GM21737 (cell line): ENCODE results near the gene PLEKHH1.

Source experiments
- ATAC-seq: cut with Tn5 transposase; IDR thresholded peaks from one replicate; pipeline ENCODE4 v1.9.1; 2021; ENCODE audit warnings: mild to moderate bottlenecking, moderate library complexity; ENCODE audit not compliant: unreplicated experiment

The PLEKHH1 gene

DNA sequence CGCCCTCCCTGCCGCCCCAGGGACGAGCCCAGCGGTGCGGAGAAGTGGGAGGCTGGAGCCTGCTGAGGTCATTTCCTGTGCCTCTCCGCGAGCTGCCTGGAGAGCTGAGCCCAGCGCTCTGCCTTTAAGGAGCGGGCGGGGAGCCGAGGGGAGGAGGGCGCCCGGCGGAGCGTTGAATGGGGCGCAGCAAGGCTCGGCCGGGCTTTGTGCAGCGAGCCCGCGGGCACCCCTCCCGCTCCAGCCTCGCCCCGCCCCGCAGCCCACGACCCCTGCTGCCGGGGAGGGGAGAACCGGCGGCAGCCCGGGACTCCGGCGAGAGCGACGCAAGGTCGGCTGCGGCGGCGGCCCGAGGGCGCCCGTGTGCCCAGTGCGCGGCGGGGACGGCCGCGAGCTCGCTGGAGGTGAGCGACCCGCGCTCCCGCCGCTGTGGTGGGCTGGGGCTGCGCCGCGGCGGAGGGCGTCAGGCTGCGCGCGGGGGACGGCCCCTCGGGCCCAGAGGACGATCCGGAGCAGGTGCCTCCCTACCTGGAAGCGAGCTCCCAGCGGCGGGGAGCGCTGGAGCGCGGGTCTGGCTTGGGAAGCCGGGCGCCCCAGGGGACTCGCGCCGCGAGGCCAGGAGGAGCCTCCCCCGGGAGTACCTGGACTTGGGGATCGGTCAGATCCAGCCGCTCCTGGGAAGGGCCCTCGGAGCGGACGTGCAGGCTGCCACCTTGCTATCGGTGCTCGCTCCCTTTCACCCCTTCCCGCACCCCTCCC lies at the start of gene PLEKHH1:
TSS of gene PLEKHH1 (plus strand) at position 293 of the 756 bp plus-strand sequence. CDS start 8,578 bp downstream, outside the sequence.
- peak; percentile 78 for ATAC-seq

DNA sequence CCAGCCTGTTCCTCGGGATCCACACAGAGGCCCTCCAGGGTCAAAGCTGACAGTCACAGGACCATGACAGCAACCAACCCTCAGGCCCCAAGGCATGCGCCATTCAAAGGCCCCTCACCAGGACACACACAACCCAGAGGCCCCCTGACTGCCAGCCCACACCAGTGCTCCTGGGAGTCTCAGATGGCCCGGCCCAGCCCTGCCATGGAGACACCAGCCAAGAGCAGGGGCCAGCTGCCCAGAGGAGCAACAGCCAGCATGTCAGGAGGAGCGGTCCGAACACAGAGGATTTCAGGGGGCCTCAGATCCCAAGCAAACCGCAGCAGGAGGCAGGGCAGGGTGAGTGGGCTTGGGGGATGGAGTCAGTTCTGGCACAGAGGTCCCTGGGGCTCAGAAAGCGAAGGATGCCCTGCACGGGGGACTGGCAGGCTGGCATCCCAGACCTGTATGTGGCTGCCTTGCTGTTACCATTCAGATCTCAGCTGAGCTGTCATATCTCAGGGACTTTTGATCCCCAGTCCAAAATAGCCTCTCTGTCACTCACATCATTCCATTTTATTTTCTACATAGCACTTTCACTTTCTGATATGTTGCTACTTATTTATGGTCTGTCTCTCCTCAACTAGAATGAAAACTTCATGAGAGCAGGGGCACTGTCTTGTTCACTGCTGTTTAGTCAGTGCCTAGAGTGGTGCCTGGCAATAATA lies 49.4 kb upstream of the PLEKHH1 start:
- ATAC-seq = no peak

DNA sequence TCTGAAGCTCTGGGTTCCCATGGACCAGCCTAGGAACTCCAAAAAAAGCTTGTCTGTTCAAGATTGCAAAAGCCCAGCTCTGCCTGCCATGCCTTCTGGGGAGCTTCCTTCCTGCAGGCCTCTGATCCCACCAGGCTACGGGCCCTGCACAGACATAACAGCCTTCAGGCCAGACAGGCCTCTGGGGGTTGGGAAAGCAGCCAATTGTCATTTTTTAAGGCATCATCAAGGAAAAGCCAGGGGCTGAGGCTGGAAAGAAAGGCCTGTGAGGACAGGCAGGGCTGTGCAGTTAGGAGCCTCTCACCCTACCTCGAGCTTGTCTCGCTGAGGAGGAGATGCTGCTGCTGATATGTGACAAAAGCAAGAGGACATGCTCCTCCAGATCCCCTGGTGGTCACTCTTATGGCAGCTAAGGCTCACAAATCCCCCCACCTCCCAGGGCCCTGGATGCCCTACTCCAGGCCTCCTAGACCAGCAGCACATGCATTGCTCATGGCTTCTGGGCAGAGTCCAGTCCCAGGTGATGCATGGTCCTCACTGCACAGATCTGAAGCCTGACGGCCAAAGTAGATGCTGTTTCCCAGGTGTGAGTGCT lies 47.5 kb upstream of the PLEKHH1 start:
- no peak for ATAC-seq

GRCh38 chr14:67486890-67487289 lies 46.2 kb upstream of the PLEKHH1 start:
- ATAC-seq = no peak

- no peak for ATAC-seq
These were observed 45.8 kb upstream of the PLEKHH1 start for GRCh38 chr14:67487332-67487731.

- ATAC-seq = peak; percentile 88
These were observed 44.9 kb upstream of the PLEKHH1 start, which contains the start of gene TMEM229B for GRCh38 chr14:67487937-67488893. Gene TMEM229B (minus strand): TSS chr14:67488721. CDS start chr14:67473923, 14,798 bp downstream.

- no peak for ATAC-seq
These were observed 42.9 kb upstream of the PLEKHH1 start for GRCh38 chr14:67490196-67490595.

GRCh38 chr14:67491285-67491684 lies 41.8 kb upstream of the PLEKHH1 start:
- ATAC-seq = no peak

DNA sequence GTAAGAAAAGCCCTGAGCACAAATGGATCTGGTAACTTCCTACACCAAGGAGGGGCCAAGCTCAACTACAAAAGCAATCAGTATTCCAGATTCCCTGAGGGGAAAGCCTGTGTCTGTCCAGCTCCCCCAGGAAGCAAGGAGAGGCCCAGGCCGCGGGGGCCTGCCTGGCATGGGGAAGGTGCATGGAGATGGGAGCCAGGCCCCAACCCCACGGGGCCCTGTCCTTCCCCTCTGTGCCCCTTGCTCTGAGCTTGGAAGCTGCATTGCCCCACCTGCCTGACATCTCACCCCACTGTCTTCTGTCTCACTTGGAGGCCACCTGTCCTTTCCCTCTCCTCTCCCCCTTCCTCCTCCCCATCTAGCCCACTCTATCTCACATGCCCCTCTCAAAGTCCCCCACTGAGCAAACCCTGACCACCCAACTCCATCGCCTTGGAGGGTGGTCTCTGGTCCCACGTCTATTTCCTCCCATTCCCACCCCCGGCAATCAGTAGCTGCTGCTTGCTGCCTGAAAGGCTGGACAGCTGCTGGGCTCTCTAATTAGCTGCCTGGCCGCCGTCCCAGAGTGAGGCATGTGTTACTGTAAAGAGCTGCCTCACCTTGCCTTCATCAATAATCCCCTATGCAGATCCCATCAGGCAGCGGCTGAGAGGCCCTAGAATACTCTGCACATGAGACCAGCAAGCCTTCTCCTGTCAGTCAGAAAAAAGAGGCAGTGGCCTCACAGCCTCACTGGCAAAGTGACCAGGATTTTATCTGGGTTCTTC lies 41.2 kb upstream of the PLEKHH1 start:
- no peak for ATAC-seq

DNA sequence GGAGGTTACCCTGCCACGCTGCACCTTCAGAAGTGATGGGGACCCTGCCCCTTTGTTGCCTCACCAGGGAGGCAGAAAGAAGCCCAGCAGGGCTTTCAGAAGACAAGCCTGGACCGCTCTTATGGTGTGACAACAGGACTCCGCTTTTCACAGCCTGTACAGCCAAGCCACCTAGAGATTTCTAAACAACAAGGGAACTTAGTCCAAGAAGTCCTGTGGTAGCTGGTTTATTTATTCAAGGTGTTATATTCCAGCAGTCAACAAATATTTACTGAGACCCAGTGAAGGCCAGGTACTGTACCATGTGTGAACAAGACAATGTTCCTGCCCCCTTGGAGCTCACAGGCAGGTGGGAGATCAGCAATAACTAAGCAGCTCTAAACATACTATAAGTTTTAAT lies 40.6 kb upstream of the PLEKHH1 start:
- no peak for ATAC-seq

DNA sequence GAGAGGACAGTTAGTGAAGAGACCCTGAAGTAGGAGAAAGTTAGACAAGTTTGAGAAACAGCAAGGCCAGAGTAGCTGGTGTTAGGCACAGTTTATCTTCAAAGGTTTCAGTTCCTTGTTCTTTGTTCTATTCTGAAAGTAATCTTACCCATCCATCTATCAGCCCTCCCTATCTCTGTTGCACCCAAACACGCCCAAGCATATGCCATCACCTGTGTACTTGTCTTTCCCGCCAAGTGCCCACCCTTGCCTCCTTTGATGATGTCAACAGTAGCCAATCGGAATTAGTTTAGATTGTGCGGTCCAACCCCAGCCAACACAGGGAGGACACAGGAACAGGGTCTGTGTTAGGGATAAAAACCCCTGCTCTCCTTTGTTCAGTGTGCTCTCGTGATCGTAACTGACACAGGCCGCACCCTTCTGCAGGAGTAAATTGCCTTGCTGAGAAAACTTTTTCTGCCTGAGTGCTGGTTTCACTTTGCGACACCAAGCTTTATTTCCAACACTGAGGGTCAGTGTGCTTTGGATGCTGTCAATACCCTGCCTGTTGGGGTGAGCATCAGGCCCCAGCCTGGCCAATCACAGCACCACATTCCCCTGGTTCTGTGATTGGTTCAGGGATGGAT lies 39.9 kb upstream of the PLEKHH1 start:
- no peak for ATAC-seq

DNA sequence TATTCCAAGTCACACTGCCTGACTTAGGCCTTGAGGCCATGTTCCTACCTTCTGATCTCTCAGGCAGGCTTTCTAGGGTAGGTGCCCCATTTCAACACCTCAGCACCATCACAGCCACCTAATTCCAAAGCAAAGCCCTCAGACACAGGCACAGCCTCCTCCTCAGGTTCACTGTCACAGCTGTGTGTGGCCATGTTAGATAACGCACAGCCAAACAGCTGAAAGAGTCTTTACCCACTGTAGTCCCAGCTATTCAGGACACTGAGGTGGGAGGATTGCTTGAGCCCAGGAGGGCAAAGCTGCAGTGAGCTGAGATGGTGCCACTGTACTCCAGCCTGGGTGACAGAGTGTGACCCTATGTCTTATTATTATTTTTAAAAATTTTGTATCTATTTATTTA lies 37.3 kb upstream of the PLEKHH1 start:
- ATAC-seq = no peak

- no peak for ATAC-seq
These were observed 35.9 kb upstream of the PLEKHH1 start for GRCh38 chr14:67497216-67497615.

- no peak for ATAC-seq
These were observed 35.4 kb upstream of the PLEKHH1 start for GRCh38 chr14:67497716-67498115.

GRCh38 chr14:67500981-67501380 lies 32.1 kb upstream of the PLEKHH1 start:
- ATAC-seq = no peak

DNA sequence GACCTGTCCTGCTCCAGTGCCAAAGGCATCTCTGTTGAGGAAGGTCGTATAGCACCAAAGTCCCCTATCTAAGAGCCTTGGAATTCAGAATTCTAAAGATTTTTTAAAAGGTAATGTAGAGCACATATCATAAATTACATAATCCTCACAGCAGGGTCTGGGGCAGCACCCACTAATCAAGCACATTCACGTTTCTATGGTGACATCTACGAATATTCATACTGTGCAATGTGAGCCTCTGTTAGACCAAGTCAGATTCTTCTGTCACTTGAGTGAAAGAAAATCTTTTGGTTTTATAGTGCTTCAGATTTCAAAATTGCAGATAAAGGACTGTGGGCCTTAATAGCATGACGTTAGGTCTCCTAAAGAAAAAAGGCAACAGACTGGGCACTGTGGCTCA lies 31.4 kb upstream of the PLEKHH1 start:
- no peak for ATAC-seq

DNA sequence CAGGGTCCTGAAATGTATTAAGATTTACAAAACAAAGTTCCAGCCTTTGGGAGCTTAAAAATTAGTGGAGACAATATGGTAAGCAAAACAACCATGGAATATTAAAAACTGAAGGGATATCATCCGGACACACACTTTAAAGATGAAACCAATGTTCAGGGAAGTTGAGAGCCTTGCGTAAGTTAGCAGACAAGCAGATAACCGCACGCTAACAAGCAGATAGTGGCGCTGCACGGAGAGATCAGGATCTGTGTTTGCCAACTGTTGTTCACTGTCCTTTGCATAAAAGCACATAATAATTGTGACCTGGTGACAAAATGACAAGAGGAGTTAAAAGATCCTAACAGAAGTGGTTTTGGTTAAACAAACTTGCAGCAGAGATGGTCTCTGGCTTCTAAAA lies 30.2 kb upstream of the PLEKHH1 start:
- ATAC-seq = no peak

DNA sequence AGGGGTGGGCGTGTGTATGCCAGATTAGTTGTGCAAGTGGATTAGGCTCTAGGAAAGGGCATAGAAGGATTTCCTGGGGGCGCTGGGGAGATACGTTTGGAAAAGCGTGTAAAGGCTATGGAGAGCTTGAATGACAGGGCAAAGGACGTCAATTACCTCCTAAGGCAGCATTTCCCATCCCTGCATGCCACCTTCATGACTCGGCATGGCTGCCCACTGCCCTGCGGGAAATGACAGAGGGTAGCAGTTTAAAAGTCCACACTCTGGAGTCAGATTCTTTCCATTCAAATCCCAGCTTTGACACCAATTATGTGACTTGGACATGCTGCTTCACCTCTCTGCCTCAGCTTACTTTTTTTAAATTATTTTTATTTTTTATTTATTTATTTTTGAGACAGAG lies 29.8 kb upstream of the PLEKHH1 start:
- no peak for ATAC-seq

DNA sequence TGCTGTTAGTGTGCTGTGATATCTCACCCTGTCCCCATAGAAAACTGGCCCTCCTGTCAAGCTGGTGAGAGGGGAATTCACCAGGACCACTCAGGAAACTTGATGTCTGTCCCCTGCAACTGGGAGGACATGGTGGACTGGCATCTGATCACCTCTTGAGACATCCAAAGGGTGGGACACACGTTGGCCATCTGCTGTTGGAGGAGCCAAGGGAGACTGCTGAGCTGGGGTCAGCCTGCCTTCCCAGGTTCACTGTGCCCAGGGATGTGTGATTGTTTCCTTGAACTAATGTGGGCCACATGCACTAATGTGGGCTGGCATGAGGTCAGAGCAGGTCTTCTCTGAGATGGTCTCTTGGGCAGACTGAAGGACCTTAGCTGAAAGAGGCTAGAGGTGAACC lies 27.8 kb upstream of the PLEKHH1 start:
- no peak for ATAC-seq

- no peak for ATAC-seq
These were observed 24.1 kb upstream of the PLEKHH1 start for GRCh38 chr14:67508956-67509355.
